DMS53 treated with DMSO at 0.1 percent for 48 hours (cell line): ENCODE measurements around the gene PRKCA.
"Not testable (repeated sequence)": the region's sequence is repeated elsewhere in the genome, so short reads cannot be mapped to it uniquely, and the experiment has no call there.

Source experiments
- DNase-seq: peaks from one replicate; lab custom pipeline; 2025; ENCODE audit not compliant: unreplicated experiment; lab: John Stamatoyannopoulos, UW

PRKCA gene

GRCh38 chr17:66301864-66302741 lies at the start of gene PRKCA:
Gene PRKCA, plus strand, starts transcription at chr17:66302613.
- peak; percentile 38 for DNase-seq

- DNase-seq, result not testable (repeated sequence)
Measured at GRCh38 chr17:66253458-66253857, 49.0 kb upstream of the PRKCA start.

GRCh38 chr17:66255112-66255511 lies 47.3 kb upstream of the PRKCA start:
- DNase-seq, result peak; percentile 69

- no peak for DNase-seq
Measured at GRCh38 chr17:66255527-66255971, 46.9 kb upstream of the PRKCA start.

GRCh38 chr17:66260275-66260674 lies 42.1 kb upstream of the PRKCA start:
- no peak for DNase-seq

GRCh38 chr17:66260688-66261087 lies 41.7 kb upstream of the PRKCA start:
- DNase-seq, result no peak

- DNase-seq, result no peak
Measured at GRCh38 chr17:66262767-66263166, 39.6 kb upstream of the PRKCA start.

GRCh38 chr17:66264696-66265095 lies 37.7 kb upstream of the PRKCA start:
- no peak for DNase-seq

GRCh38 chr17:66268247-66268927 lies 34.0 kb upstream of the PRKCA start:
- DNase-seq, result no peak

GRCh38 chr17:66270106-66270505 lies 32.3 kb upstream of the PRKCA start:
- no peak for DNase-seq

- DNase-seq, result no peak
Measured at GRCh38 chr17:66271512-66271911, 30.9 kb upstream of the PRKCA start.

GRCh38 chr17:66272811-66273585 lies 29.4 kb upstream of the PRKCA start:
- DNase-seq, result no peak

GRCh38 chr17:66273586-66273848 lies 28.9 kb upstream of the PRKCA start:
- DNase-seq, result no peak

GRCh38 chr17:66275651-66276050 lies 26.8 kb upstream of the PRKCA start:
- peak; percentile 77 for DNase-seq

GRCh38 chr17:66276328-66276937 lies 26.0 kb upstream of the PRKCA start:
- no peak for DNase-seq

- DNase-seq, result no peak
Measured at GRCh38 chr17:66277191-66277590, 25.2 kb upstream of the PRKCA start.

- DNase-seq, result no peak
Measured at GRCh38 chr17:66281661-66282369, 20.6 kb upstream of the PRKCA start.

- no peak for DNase-seq
Measured at GRCh38 chr17:66283296-66283934, 19.0 kb upstream of the PRKCA start.

- DNase-seq, result no peak
Measured at GRCh38 chr17:66283971-66284370, 18.4 kb upstream of the PRKCA start.

- DNase-seq, result no peak
Measured at GRCh38 chr17:66285149-66285548, 17.3 kb upstream of the PRKCA start.
